NCI-H187 (cell line): Measurements from ENCODE around the gene GAS7.

ENCODE experiments used
- DNase-seq, 2 experiments: peaks; one replicate each; lab custom pipeline; 2025; lab: John Stamatoyannopoulos, UW

GAS7 gene

GRCh38 chr17:10200016-10200415, 1.6 kb upstream of the GAS7 start:
- no peak for DNase-seq

- DNase-seq, result no peak
Observed at GRCh38 chr17:10197721-10198508, 491 bp downstream of the GAS7 start.

DNA sequence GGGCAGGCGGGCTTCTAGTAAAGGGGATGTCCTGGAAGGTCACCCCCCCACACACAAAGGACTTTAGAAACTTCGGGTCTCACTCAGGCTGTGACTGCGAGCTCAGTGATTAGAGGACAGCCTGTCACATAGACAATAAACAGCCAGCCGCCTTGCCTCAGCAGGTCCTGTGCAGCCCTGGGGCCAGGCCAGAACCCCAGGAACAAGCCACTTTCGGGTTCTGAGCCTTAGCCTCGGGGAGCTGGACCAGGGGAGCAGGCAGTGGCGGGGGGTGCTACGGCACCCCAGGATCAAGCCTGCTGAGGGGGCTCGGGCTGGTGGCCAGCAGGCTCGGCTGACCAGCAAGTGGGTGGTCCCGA, 1.1 kb downstream of the GAS7 start:
- no peak for DNase-seq

- DNase-seq, result no peak
Observed at GRCh38 chr17:10196941-10197340, 1.5 kb downstream of the GAS7 start.

DNA sequence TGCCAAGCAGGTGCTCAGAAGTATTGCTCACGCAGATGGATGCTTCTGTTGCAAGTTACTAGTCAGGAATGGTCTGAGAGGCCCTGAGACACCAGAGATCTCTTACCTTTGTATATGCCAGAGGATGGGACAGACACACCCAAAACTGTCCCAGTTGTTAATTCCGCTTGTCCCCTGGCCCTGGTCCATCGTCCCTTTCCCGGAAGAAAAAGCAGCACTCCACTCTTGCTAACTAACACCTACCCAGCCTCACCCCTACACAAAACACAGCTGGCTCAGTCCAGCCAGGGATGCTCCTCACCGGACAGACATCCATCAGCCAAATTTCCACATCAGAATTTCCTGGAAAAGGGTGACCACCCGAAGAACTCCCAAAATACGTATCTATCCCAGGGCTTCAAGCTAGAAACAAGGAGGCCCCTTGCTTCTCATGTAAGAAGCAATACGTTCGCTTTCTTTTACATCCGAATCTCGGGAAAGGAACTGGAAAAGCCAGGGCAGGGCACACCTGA, 2.0 kb downstream of the GAS7 start:
- DNase-seq, result no peak

DNA sequence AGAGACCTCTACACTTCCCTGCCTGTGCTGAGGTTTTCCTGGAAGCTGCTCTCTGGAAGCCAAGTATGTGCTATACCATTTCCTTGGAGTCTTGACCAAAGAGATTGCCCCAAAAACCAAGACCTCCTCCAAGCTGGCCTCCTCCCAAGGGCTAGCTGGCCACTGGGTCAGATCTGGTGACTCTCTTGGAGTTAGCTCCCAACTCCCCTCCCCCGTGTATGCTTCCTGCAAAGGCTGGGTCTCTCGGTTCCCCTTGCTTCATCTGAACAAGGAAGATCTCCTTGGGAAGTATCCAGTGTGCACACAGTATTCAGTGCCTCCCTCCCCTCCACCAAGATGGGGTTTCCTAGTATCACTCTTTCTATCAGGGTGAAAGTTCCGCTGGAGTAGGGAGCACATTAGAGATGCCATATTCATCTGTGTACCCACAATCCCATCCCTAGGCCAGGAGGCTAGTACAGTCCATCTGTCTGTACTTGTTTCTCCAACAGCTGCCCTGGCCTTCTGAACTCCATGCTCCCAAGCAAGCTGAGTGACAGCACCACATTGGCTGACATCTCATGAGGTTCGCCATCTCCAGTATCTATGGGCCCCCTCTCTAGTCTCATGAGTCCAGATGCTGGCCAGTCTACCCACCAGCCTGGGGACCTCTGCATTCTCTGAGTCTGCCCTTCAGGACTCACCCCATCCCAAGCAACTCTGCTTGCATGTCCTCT, 3.2 kb downstream of the GAS7 start:
- no peak for DNase-seq

GRCh38 chr17:10193632-10194031, 4.8 kb downstream of the GAS7 start:
- no peak for DNase-seq

DNA sequence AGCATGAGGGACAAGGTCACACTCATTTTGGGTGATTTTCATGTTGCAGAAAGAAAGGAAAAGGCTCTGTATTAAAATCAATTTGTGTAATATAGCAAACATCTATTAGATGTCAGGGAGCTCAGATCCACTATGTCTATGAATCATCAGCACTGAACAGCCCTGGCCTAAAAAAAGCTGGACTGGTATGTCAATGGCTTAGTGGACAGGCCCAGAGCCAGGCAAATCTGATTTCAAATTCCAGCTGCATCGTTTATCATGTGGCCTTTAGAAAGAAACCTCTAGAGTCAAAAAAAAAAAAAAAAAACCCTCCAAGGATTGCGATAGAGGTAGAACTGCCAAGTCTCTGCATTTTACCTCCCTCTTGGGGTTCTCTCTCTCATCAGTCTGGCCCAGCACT, 5.4 kb downstream of the GAS7 start:
- DNase-seq, result no peak

DNA sequence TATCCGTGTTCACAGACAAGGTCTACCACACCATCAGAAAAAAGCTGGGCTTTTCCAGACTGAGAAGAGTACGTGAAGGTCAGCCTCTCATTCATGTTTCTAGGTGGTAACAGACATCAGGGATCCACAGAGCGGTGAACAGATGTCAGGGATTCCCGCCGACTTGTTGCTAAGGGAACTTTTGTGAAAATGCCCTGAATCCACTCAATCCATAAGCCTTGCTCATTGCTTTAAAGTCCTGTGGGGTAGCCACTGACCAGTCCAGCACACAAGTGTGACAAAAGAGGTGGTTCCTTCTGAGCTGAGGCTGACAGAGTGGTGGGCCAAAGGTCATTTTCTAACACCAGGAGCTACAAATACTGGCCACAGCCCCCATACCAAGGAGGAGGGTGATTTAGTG, 5.9 kb downstream of the GAS7 start:
- no peak for DNase-seq

DNA sequence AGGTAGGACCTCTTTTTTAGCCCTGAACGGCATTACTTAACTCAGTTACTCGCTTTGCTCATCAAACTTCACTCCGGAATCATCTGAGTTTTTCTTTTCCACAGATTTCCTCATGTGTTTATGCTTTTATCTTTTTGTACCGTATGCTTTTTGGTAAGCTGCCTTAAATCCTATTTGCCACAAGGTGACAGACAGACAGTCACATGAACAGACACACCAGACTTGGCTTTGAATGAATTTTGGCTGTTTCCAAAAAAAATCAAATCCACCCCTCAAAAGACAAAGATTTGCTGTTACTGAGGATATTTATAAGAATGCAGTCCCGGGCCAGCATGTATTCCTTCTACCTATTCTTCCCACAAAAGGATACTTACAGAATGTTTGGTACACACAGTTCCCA, 10.9 kb downstream of the GAS7 start:
- DNase-seq, result no peak

DNA sequence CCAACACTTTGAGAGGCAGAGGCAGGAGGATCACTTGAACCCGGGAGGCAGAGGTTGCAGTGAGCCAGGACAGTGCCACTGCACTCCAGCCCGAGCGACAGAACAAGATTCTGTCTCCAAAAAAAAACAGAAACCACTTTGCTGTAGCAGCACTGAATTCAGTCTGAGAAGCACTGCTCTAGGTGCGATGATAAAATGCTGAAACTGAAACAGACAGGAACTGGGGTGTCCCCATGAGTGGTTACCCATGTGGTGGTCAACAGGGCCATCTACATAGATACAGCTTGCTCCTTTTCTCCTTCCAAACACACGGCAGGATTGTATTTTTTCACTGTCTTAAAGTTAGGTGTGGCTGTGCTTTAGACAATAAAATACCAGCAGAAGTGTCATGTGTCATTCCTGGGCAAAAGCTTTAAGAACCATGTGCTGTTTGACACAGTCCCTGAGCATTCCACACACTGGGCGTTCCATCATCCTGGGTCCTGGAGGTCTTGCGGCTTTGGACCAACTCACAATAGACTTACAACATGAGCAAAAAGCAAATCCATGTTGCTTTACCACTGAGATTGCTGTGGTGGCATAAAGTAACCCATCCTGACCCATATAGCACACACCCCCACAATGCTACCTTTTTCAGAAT, 11.5 kb downstream of the GAS7 start:
- DNase-seq, result no peak

DNA sequence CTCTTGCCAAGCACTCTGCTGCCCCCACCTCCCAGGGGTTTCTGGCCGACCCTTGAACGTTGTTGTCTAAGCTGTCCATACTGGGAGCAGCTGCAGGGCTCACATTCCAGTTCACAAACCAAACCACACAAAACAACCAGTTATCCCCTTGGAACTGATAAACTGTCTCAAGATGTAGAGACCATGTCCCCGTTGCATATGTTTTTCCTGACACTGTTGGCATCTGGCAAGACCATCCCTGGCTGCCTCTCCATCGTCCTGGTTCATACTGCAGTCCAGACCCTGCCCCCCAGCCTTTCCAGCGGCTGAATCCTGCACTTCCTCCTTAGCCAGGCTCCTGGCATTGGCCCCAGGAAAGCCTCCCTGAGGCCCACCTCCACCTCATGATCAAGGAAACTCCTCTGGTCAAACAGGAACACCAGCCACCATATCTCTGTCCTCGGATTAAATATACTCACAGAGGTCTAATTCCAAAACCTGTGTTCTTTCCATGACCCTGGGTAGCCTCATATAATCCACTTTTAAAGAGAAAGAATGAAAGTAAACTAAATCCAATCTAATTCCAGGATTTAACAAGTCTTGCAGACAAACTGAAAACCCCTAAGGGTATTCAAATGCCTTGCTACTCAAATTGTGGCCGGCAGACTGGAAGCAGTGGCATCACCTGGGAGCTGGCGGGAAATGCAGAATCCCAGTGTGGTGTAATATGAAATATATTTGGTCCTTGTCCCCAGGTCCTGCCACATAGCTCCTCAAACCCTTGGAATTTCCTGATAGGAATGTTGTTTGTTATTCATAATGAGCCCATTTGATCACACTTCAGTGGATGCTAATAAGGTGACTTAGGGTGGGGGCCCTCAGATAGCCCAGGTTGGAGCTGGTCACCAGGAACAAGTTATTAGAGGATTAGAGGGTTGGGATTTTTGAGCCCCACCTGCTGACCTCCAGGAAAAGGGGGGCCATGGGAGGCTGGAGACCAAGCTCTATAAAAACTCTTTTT, 14.2 kb downstream of the GAS7 start:
- DNase-seq, result no peak

DNA sequence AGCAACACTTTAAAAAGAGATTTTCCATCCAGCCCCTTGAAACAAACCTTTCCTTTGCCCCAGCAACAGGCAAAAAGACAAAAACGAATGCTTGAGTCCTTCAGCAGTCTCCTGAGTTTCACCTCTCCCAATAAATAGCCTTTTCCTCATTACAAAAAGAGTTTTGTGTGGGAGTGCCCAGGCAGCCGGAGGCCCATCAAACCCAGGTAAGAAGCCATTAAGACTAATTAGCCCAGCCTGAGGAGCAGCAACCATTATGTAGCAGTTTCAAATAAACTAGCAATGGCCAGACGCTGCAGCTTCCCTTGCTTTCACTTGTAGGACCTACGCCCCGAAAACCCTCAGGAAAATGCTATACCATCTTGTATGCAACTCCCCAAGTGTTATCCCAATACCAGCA, 15.6 kb downstream of the GAS7 start:
- no peak for DNase-seq

- DNase-seq, result no peak
Observed at GRCh38 chr17:10178506-10178991, 19.9 kb downstream of the GAS7 start.

- DNase-seq, result no peak
Observed at GRCh38 chr17:10177913-10178505, 20.4 kb downstream of the GAS7 start.

DNA sequence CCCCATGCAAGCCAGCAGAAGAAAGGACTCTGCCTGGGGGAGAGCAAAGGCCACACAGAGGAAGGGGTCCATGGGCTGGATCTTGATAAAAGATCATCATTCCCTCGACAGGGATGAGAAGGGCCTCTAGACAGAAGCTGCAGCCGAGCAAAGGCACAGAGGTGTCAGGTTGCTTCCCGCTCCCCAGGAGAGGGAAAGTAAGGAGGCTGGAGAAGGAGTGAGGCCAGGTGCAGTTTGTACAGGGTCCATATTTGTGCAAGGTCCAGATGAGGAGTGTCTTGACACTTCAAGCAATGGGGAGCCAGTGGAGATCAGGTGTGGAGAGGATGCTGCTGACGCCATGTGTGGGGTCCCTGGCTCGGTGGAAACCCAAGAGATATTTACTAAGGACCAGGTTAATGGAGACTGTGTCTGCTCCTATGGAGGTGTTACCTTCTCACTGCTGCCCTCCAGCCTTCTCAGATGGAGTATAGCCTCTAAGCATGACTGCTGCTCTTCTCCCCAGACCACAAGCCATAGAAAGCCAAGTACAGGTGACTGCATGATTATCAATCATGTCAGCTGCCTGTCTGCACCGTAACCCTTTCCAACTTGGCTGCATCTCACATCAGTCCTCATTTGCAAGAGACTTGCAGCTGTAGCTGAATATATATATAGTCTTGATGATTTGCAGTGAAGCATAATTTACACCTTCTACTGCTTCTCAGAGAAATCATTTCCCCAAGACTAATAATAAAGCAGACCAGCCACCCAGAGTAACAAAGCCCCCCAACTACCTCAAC, 21.1 kb downstream of the GAS7 start:
- no peak for DNase-seq

GRCh38 chr17:10173913-10174312, 24.5 kb downstream of the GAS7 start:
- DNase-seq, result no peak

GRCh38 chr17:10172778-10173177, 25.6 kb downstream of the GAS7 start:
- DNase-seq, result no peak

DNA sequence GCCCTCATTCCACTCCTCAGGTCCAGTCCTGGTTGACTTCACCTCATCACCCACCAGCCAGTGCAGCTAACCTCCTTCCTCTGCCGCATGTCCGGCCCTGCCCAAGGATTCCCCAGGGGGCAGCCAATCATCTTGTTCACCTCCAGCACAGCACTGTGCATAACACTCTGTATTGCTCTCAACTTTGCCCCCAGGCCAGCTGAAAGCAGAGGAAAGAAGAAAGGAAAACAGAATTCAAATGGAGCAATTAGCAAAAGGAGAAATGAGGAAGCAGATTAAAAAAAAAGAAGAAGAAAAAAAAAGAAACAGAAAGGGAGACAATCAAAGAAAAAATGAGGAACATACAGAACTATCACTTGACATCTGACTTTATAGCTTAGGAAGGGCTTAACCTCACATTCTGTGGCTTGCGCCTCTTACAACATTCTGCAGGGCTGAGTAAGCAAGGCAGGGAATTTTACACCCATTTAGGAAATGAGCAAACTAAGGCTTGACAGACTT, 26.1 kb downstream of the GAS7 start:
- DNase-seq, result no peak

GRCh38 chr17:10171581-10171981, 26.8 kb downstream of the GAS7 start:
- DNase-seq, result no peak
